K562 (cell line): Measurements from ENCODE around the gene UNC13A. TPM values are rescaled to one million over a fixed set of nuclear protein-coding genes. Genes with fewer than 3 reads are reported as not detected.

Experiments used
- ATAC-seq: fragments of 200-7000 bp; cut with Tn5 transposase; 3 replicates; pipeline ENCODE4 v1.9.1; 2020; ENCODE audit warnings: moderate library complexity
- BruUV-seq: library from RNA; stranded (reverse); fragments of 400-500 nt; replicated peaks from 2 replicates; lab custom pipeline; 2021; lab: Mats Ljungman, UMichigan
- CTCF ChIA-PET: fragments of 300-600 bp; formaldehyde crosslinking; extraction: SDS; loops from one replicate; lab custom pipeline; 2021; ENCODE audit warnings: low intra/inter-chr PET ratio; lab: Yijun Ruan, JAX
- POLR2A ChIA-PET: fragments of 300-600, 350-650 bp; sonication (Branson Sonifier 250); formaldehyde crosslinking; extraction: SDS; loops from one replicate; lab custom pipeline; 2021; ENCODE audit warnings: antibody characterized with exemption, inconsistent platforms; lab: Yijun Ruan, JAX
- DNase-seq, 4 experiments: peaks; one replicate each; pipeline versions ENCODE4 v3.0.0 to v3.0.0-alpha.2; 2011 to 2018; ENCODE audit warnings: low spot score in 3 of 4, mixed read lengths in 3 of 4; ENCODE audit errors: extremely low read depth in 1 of 4
- FAIRE-seq: peaks from 2 replicates; lab custom pipeline; 2011; peaks lifted over from hg19 to GRCh38; lab: Jason Lieb, UNC
- H2AFZ ChIP-seq: 2 replicates; pipeline ENCODE4 v1.6.0; 2011; ENCODE audit warnings: low read depth, low read length, control low read depth, inconsistent platforms
- H3K27ac ChIP-seq: fragments of 200-600 bp; 3 replicates; pipeline ENCODE4 v1.8.0; 2011; ENCODE audit warnings: low read depth, mild to moderate bottlenecking, control low read depth, inconsistent platforms, low read length, moderate library complexity, mixed read lengths; ENCODE audit errors: extremely low read depth
- H3K27me3 ChIP-seq, 2 experiments: fragments of 300-600 bp in 1 of 2; 2 replicates in 1 of 2; 3 replicates in 1 of 2; pipeline versions ENCODE4 v1.6.0 to v1.8.0; 2011; ENCODE audit warnings: inconsistent platforms in 2 of 2, low read length in 2 of 2, mild to moderate bottlenecking in 1 of 2, mixed read lengths in 1 of 2, moderate library complexity in 1 of 2; ENCODE audit not compliant: control insufficient read depth in 2 of 2, insufficient read depth in 2 of 2
- H3K36me3 ChIP-seq: fragments of 300-600 bp; 3 replicates; pipeline ENCODE4 v1.8.0; 2011; ENCODE audit warnings: mild to moderate bottlenecking, low read length, inconsistent platforms; ENCODE audit not compliant: control insufficient read depth, insufficient read depth
- H3K4me1 ChIP-seq, 2 experiments: fragments of 200-600 bp in 1 of 2; replicated peaks in 1 of 2; 2 replicates in 1 of 2; 3 replicates in 1 of 2; pipeline versions ENCODE4 v1.5.1 to v1.8.0; 2011; ENCODE audit warnings: inconsistent platforms in 2 of 2, low read length in 2 of 2, mild to moderate bottlenecking in 1 of 2, mixed read lengths in 1 of 2, moderate library complexity in 1 of 2; ENCODE audit not compliant: control insufficient read depth in 2 of 2, insufficient read depth in 2 of 2
- H3K4me2 ChIP-seq: 2 replicates; pipeline ENCODE4 v1.6.1; 2011; ENCODE audit warnings: low read length, control low read depth, inconsistent platforms, mixed read lengths; ENCODE audit not compliant: insufficient read depth
- H3K4me3 ChIP-seq: fragments of 200-600 bp; sonication (generic), shearing (Covaris generic); 2 replicates; pipeline ENCODE4 v1.5.1; 2016; ENCODE audit warnings: control low read depth, inconsistent platforms
- H3K79me2 ChIP-seq: fragments of 200-600 bp; 3 replicates; pipeline ENCODE4 v1.8.0; 2011; ENCODE audit warnings: low read length, inconsistent platforms; ENCODE audit not compliant: control insufficient read depth, insufficient read depth
- H3K9ac ChIP-seq, 2 experiments: 2 replicates each; pipeline versions ENCODE4 v1.6.0 to v1.6.1; 2011; ENCODE audit warnings: low read depth in 2 of 2, low read length in 2 of 2, control low read depth in 1 of 2, inconsistent platforms in 1 of 2, mild to moderate bottlenecking in 1 of 2, mixed read lengths in 1 of 2; ENCODE audit not compliant: insufficient read depth in 1 of 2
- H3K9me1 ChIP-seq: one replicate; pipeline ENCODE4 v1.6.0; 2011; ENCODE audit warnings: inconsistent platforms, mild to moderate bottlenecking, low read length, moderate library complexity; ENCODE audit not compliant: control insufficient read depth, insufficient read depth
- H3K9me3 ChIP-seq: replicated peaks from 2 replicates; pipeline ENCODE4 v1.5.1; 2011; ENCODE audit warnings: low read depth, low read length, inconsistent platforms; ENCODE audit not compliant: control insufficient read depth, insufficient read depth
- H4K20me1 ChIP-seq: replicated peaks from 2 replicates; pipeline ENCODE4 v1.6.1; 2011; ENCODE audit warnings: low read length, inconsistent platforms, mixed read lengths; ENCODE audit not compliant: control insufficient read depth, insufficient read depth
- NFYB ChIP-seq: IDR thresholded peaks from 2 replicates; pipeline ENCODE4 v1.6.1; 2011; ENCODE audit warnings: mild to moderate bottlenecking, moderate library complexity; ENCODE audit not compliant: insufficient read length; ENCODE audit errors: extremely low read depth
- SMAD3 ChIP-seq: fragments of 450-650 bp; formaldehyde crosslinking; conservative IDR thresholded peaks from 2 replicates; pipeline ENCODE4 v1.4.0; 2020; ENCODE audit warnings: mild to moderate bottlenecking
- ZFP36 ChIP-seq: fragments of 150-350 bp; IDR thresholded peaks from 2 replicates; pipeline ENCODE4 v1.6.1; 2018; ENCODE audit warnings: low read length, low read depth; ENCODE audit not compliant: partially characterized antibody
- ZNF124 ChIP-seq: sonication (generic); formaldehyde crosslinking; IDR thresholded peaks from 2 replicates; pipeline ENCODE4 v1.8.1; 2022; ENCODE audit warnings: missing genetic modification reagents
- ZNF551 ChIP-seq: fragments of 250-450 bp; sonication (Bioruptor Pico); IDR thresholded peaks from 2 replicates; pipeline ENCODE4 v1.5.0; 2021; ENCODE audit warnings: mild to moderate bottlenecking, moderate library complexity
- whole genome bisulfite sequencing: fragments of 100-300 bp; shearing (Covaris generic); methylation state at CpG from one replicate; pipeline ENCODE4 v1.1.6; 2016; ENCODE audit warnings: low coverage, mixed read lengths; ENCODE audit not compliant: insufficient coverage; ENCODE audit errors: missing lambda C conversion rate; 5-methylcytosine and 5-hydroxymethylcytosine counted together
- in situ Hi-C: fragments of 300-500 bp; cut with MboI; formaldehyde crosslinking; loops from 4 replicates; pipeline ENCODE4 v1.15.0; 2018; ENCODE audit warnings: inconsistent platforms, mixed read lengths
- intact Hi-C: fragments of 100-400 bp; cut with micrococcal nuclease; formaldehyde crosslinking; loops from 2 replicates; pipeline ENCODE4 v1.14.2; 2022
- polyA plus RNA-seq, 8 experiments: library from polyadenylated mRNA; depleted of rRNA in 4 of 8; stranded (reverse) in 5 of 8; unstranded in 3 of 8; fragments of >200 nt; fragmentation: Nextera tagmentation in 2 of 8; fragmentation: Illumina TruSeq in 1 of 8; extraction: Ambion mirVana in 2 of 8; extraction: Trizol in 1 of 8; gene quantifications; 2 replicates each; pipeline versions ENCODE4 v1.2.1 to v1.2.3, GENCODE V29; 2011 to 2014; ENCODE audit warnings: inconsistent platforms in 1 of 8, missing spikeins in 1 of 8
- total RNA-seq, 7 experiments: library from RNA; depleted of rRNA in 6 of 7; stranded (reverse); fragments of >200 nt in 6 of 7; fragmentation: Illumina TruSeq in 2 of 7; extraction: Trizol in 2 of 7; gene quantifications; 2 replicates each; pipeline versions ENCODE4 v1.2.1 to v1.2.3, GENCODE V29; 2011 to 2021; ENCODE audit warnings: low replicate concordance in 1 of 7
- TF ChIP-seq, protein P1 (sequence below): sonication (generic); formaldehyde crosslinking; IDR thresholded peaks from 2 replicates; pipeline ENCODE4 v1.8.0; 2022; ENCODE audit warnings: mild to moderate bottlenecking, missing genetic modification reagents
- TF ChIP-seq, protein P2 (sequence below): fragments of 250-450 bp; sonication (Bioruptor Pico); IDR thresholded peaks from 2 replicates; pipeline ENCODE4 v1.4.0; 2020; ENCODE audit warnings: mild to moderate bottlenecking

The UNC13A gene
- total and polyA plus RNA-seq, 9 of the 15 experiments (the other 6 are each of a cell fraction or from before 2014, with no cell fraction given): 0.03 to 1.0 (median 0.25) TPM

DNA sequence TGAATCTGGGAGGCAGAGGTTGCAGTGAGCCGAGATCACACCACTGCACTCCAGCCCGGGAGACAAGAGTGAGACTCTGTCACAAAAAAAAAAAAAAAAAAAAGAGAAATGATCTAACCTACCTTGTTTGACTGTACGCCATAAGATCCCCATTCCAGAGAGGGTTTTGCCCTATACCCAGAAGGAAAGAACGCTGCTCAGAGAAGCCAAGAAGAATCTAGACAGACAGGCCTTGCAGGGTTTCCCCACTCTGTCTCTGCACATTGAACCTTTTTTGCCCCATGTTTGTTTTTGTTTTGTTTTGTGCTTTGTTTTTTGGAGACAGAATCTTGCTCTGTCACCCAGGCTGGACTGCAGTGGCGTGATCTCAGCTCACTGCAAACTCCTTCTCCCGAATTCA is 23.7 kb upstream of the UNC13A start:
- ChIA-PET POLR2A (interaction anchor here (0.8 kb wide), 1 partner anchor 11 kb away, joined by 3 read pairs; no protein-coding TSS in a partner anchor), CTCF (no interaction called here)
- Histone ChIP-seq H3K9me1 (no peaks in the 10 kb centered on the region), H3K4me3 (no peak overlapping the region), H3K79me2 (no peaks in the 10 kb centered on the region), H3K27ac (no peak overlapping the region), H3K9me3 (no peaks in the 10 kb centered on the region), H3K36me3 (no peaks in the 10 kb centered on the region), H3K4me1 (no peaks in the 10 kb centered on the region; a peak in 2 of 5 replicates), H3K4me2 (no peak overlapping the region), H3K9ac (no peak overlapping the region), H3K27me3 (no peaks in the 10 kb centered on the region), H2AFZ (peak overlapping the region; percentile 44; the same call in 1 of the 2 replicates), H4K20me1 (no peaks in the 10 kb centered on the region)
- FAIRE-seq (no peak), ATAC-seq (no peak), DNase-seq (no peak)
- in situ Hi-C loops: no loop called here
- TF ChIP-seq ZNF124 (CRISPR knock-in tag) (no peak), ZNF551 (CRISPR knock-in tag) (no peak), SMAD3 (CRISPR knock-in tag) (no peak)
- intact Hi-C loops: no loop called here
- WGBS: 41% methylated on average over 4 of the region's 6 CpGs
- no TSS peak for BruUV-seq

DNA sequence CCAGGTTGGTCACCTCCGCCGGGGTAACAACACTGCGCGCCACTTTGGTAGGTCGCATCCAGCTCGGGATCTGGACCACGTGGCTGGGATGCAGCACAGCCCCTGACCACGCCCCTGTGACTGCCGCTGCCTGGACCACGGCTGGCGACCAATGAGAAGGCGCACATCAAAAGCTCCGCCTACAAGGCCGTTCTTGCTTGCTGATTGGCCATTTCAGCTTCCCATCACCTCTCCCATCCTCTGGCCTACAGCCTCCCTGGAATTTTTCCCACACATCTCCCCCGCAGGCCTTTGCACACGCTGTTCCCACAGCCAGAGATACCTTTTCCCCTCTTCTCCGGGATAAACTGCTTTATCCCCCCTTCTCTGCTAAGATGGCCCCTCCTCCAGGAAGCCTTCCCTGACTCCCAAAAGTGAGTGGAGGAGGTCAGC is 18.6 kb upstream of the UNC13A start:
- FAIRE-seq: peak; percentile 89
- Histone ChIP-seq H3K9me1 (peaks cover 3% of the 10 kb centered on the region), H3K4me3 (no peak overlapping the region), H3K36me3 (no peaks in the 10 kb centered on the region), H3K4me1 (peaks cover 0 to 4% of the 10 kb centered on the region in 2 experiments; a peak in 3 of 5 replicates), H3K9me3 (no peaks in the 10 kb centered on the region), H3K27ac (no peak overlapping the region), H3K27me3 (peaks cover 2% of the 10 kb centered on the region in 2 experiments; a peak in 3 of 5 replicates), H4K20me1 (no peaks in the 10 kb centered on the region), H2AFZ (peak overlapping the region; percentile 72), H3K4me2 (peak overlapping the region; percentile 41), H3K9ac (no peak overlapping the region), H3K79me2 (no peaks in the 10 kb centered on the region)
- in situ Hi-C loops (loop anchor here (10.0 kb wide), 1 partner anchor 148 kb away; the partner anchor contains the start of gene RPL18A), intact Hi-C loops (no loop called here)
- no TSS peak for BruUV-seq
- WGBS: 5% methylated on average over 16 of the region's 17 CpGs
- ChIA-PET POLR2A (interaction anchor here (0.7 to 2.1 kb wide), 6 partner anchors 12 to 153 kb away, joined by 3 to 6 read pairs (median 4); partner anchors contain the start of genes MAP1S and RPL18A), CTCF (no interaction called here)
- ATAC-seq: peak; percentile 98
- peak; percentile 84 to 98 (median 96) for DNase-seq
- TF ChIP-seq NFYB (peak; percentile 29), ZFP36 (peak; percentile 93)
- TF ChIP-seq, protein P1, sequence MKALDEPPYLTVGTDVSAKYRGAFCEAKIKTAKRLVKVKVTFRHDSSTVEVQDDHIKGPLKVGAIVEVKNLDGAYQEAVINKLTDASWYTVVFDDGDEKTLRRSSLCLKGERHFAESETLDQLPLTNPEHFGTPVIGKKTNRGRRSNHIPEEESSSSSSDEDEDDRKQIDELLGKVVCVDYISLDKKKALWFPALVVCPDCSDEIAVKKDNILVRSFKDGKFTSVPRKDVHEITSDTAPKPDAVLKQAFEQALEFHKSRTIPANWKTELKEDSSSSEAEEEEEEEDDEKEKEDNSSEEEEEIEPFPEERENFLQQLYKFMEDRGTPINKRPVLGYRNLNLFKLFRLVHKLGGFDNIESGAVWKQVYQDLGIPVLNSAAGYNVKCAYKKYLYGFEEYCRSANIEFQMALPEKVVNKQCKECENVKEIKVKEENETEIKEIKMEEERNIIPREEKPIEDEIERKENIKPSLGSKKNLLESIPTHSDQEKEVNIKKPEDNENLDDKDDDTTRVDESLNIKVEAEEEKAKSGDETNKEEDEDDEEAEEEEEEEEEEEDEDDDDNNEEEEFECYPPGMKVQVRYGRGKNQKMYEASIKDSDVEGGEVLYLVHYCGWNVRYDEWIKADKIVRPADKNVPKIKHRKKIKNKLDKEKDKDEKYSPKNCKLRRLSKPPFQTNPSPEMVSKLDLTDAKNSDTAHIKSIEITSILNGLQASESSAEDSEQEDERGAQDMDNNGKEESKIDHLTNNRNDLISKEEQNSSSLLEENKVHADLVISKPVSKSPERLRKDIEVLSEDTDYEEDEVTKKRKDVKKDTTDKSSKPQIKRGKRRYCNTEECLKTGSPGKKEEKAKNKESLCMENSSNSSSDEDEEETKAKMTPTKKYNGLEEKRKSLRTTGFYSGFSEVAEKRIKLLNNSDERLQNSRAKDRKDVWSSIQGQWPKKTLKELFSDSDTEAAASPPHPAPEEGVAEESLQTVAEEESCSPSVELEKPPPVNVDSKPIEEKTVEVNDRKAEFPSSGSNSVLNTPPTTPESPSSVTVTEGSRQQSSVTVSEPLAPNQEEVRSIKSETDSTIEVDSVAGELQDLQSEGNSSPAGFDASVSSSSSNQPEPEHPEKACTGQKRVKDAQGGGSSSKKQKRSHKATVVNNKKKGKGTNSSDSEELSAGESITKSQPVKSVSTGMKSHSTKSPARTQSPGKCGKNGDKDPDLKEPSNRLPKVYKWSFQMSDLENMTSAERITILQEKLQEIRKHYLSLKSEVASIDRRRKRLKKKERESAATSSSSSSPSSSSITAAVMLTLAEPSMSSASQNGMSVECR: peak; percentile 45; the same call in 1 of the 2 replicates
- TF ChIP-seq, protein P2, sequence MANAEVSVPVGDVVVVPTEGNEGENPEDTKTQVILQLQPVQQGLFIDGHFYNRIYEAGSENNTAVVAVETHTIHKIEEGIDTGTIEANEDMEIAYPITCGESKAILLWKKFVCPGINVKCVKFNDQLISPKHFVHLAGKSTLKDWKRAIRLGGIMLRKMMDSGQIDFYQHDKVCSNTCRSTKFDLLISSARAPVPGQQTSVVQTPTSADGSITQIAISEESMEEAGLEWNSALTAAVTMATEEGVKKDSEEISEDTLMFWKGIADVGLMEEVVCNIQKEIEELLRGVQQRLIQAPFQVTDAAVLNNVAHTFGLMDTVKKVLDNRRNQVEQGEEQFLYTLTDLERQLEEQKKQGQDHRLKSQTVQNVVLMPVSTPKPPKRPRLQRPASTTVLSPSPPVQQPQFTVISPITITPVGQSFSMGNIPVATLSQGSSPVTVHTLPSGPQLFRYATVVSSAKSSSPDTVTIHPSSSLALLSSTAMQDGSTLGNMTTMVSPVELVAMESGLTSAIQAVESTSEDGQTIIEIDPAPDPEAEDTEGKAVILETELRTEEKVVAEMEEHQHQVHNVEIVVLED (CRISPR knock-in tag): no peak
